Stimulated activated CD4-positive, alpha-beta T cell treated with anti-CD3 and anti-CD28 coated beads, TNF-alpha, amount 100 ng/mL, for 48 hours (primary cell): Measurements from ENCODE around the gene YIF1B.
"Not testable (repeated sequence)": the region's sequence is repeated elsewhere in the genome, so short reads cannot be mapped to it uniquely, and the experiment has no call there.

Source experiments
- DNase-seq, 3 donors: peaks; one replicate each; pipeline ENCODE4 v3.0.0-alpha.2; 2020; ENCODE audit warnings: low read depth in 3 of 3

The YIF1B gene

GRCh38 chr19:38315657-38316476, at the start of gene YIF1B:
TSS of gene YIF1B (minus strand) at chr19:38315947. CDS start at chr19:38315917, 30 bp downstream.
- DNase-seq: peak; percentile 91 to 94 (median 94)

GRCh38 chr19:38362946-38363688, 47.4 kb upstream of the YIF1B start:
- not testable (repeated sequence) for DNase-seq

GRCh38 chr19:38362076-38362945, 46.6 kb upstream of the YIF1B start:
- peak; percentile 75 to 94 (median 80) for DNase-seq

GRCh38 chr19:38361633-38362075, 45.9 kb upstream of the YIF1B start:
- DNase-seq: peak; percentile 51 to 79 (median 57)

- no peak for DNase-seq
Observed at GRCh38 chr19:38360839-38361631, 45.3 kb upstream of the YIF1B start.

GRCh38 chr19:38360351-38360750, 44.6 kb upstream of the YIF1B start:
- no peak for DNase-seq

GRCh38 chr19:38359242-38360021, 43.7 kb upstream of the YIF1B start:
- no peak for DNase-seq

- no peak for DNase-seq
Observed at GRCh38 chr19:38358071-38358470, 42.3 kb upstream of the YIF1B start.

- no peak for DNase-seq
Observed at GRCh38 chr19:38355728-38356725, 40.3 kb upstream of the YIF1B start.

- DNase-seq: no peak
Observed at GRCh38 chr19:38352611-38353010, 36.9 kb upstream of the YIF1B start.

- no peak for DNase-seq
Observed at GRCh38 chr19:38351865-38352395, 36.2 kb upstream of the YIF1B start.

GRCh38 chr19:38350883-38351282, 35.1 kb upstream of the YIF1B start:
- DNase-seq: no peak

- no peak for DNase-seq
Observed at GRCh38 chr19:38346837-38347236, 31.1 kb upstream of the YIF1B start.

- DNase-seq: no peak
Observed at GRCh38 chr19:38340927-38341326, 25.2 kb upstream of the YIF1B start.

GRCh38 chr19:38339011-38339410, 23.3 kb upstream of the YIF1B start:
- DNase-seq: not testable (repeated sequence)

- no peak for DNase-seq
Observed at GRCh38 chr19:38337360-38337653, 21.6 kb upstream of the YIF1B start.

GRCh38 chr19:38336638-38337359, 21.1 kb upstream of the YIF1B start:
- DNase-seq: peak; percentile 93 to 97 (median 95)

- DNase-seq: peak; percentile 92 to 96 (median 93)
Observed at GRCh38 chr19:38335949-38336637, 20.3 kb upstream of the YIF1B start.
